GM19324 (cell line): ENCODE results near the gene KBTBD13.

ENCODE experiments used
- ATAC-seq: cut with Tn5 transposase; IDR thresholded peaks from one replicate; pipeline ENCODE4 v1.9.1; 2021; ENCODE audit warnings: mild to moderate bottlenecking, moderate library complexity; ENCODE audit not compliant: unreplicated experiment, low FRiP score

Gene KBTBD13

DNA sequence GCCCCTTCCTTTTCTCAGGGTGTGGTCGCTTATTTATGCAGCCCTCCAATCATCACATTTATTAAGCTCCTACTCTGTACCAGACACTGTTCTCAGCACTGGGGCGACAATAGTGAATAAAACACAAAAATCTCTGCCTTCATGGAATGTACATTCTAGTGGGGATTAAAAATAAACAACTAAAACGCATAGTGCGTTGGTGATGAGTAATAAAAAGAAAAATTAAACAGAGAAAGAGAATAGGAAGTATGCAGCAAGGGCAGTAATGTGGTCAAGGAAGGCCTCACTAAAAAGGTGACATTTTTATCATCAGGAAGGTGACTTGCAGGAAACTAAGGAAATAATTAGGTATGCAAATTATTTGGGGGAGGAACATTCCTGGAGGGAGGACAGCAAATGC lies 26.3 kb upstream of the KBTBD13 start:
- ATAC-seq = no peak

DNA sequence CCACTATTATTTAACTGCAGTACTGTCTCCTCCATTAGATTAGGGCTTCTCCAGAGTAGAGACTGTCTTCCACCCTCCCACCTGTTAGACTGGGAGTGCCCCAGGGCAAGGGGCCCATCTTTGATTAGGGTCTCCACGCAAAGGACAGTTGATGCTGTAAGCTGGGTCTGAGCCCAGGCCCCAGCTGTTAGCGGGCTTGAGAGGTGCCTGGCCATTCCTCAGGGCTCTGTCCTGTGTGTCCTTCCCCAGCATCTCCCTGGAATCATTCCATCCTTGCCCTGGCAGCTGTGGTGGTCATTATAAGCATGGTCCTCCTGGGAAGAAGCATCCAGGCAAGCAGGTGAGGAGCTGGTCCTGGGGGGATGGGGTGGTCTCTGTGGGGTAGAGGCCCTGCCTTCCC lies 25.3 kb upstream of the KBTBD13 start:
- no peak for ATAC-seq

GRCh38 chr15:65052956-65053355 lies 23.6 kb upstream of the KBTBD13 start:
- ATAC-seq = no peak

- ATAC-seq = no peak
Observed at GRCh38 chr15:65054333-65055200, 22.0 kb upstream of the KBTBD13 start.

- no peak for ATAC-seq
Observed at GRCh38 chr15:65055201-65055870, 21.2 kb upstream of the KBTBD13 start.

GRCh38 chr15:65056106-65056505 lies 20.4 kb upstream of the KBTBD13 start:
- ATAC-seq = no peak

- no peak for ATAC-seq
Observed at GRCh38 chr15:65056868-65057548, 19.5 kb upstream of the KBTBD13 start.

DNA sequence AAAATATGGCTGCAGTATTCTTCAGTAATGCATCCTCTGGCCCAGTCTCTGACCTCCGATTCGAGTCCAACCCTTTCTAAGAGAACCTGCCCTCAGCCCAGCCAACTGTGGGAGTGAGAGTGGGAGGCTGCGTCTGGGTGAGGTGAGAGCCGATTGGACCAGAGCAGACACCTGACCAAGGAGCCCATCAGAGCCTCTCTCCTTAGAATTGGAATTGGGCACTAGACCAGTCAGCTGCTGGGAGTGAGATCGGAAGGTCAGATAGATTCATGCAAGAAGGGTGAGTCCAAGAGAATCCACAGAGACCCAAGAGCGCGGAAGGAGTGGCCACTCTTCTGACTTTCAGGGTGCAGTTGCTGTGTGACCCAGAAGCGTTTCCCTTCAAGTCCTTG lies 19.0 kb upstream of the KBTBD13 start:
- ATAC-seq = no peak

- ATAC-seq = no peak
Observed at GRCh38 chr15:65058394-65059368, 17.9 kb upstream of the KBTBD13 start.

- ATAC-seq = no peak
Observed at GRCh38 chr15:65059369-65059750, 17.2 kb upstream of the KBTBD13 start.

- no peak for ATAC-seq
Observed at GRCh38 chr15:65059931-65060596, 16.5 kb upstream of the KBTBD13 start.

GRCh38 chr15:65060641-65061397 lies 15.7 kb upstream of the KBTBD13 start:
- no peak for ATAC-seq

DNA sequence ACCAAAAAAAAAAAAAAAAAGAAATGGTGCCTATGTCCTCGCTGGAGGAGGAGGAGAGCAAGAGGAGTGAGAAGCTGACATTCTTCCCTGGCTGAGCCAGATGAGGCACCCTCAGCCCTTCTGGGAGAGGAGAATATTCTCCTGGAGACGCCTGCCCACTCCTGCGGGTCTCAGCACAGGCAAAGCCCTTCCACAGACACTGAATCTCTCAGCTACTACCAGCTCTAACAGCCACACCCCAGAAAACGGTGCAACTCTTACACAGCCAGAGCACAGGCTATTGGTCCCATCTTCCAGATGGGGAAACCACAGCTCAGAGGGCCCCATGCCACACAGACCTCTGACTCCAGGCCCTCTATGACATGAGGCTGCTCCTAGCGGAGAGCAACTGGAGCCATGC lies 14.5 kb upstream of the KBTBD13 start:
- ATAC-seq = no peak

DNA sequence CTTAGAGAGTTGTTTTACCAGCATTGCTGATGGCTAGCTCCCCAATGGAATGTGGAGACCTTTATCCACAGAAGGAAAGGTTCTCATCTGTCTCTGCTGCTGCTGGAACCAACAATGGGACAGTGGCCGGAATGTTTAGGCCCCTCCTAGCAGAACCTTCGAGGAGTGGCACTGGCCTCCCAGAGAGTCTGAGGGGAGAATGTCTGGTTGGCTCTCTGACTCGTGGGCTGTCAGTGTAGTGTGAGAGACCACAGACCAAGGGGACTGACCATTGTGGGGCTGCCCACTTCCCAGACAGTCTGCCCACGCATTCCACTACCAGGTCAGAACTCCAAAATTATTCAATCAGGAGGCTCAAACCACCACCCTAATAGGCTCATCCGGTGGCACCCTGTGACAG lies 13.8 kb upstream of the KBTBD13 start:
- no peak for ATAC-seq

GRCh38 chr15:65066001-65066634 lies 10.4 kb upstream of the KBTBD13 start:
- ATAC-seq = no peak

GRCh38 chr15:65066635-65067316 lies 9.8 kb upstream of the KBTBD13 start:
- ATAC-seq = no peak

GRCh38 chr15:65067317-65067644 lies 9.3 kb upstream of the KBTBD13 start:
- no peak for ATAC-seq
